GM18909 (cell line): ENCODE data around the gene WDR93.
"Not testable (repeated sequence)": the region's sequence is repeated elsewhere in the genome, so short reads cannot be mapped to it uniquely, and the experiment has no call there.

Source experiments
- ATAC-seq: cut with Tn5 transposase; IDR thresholded peaks from one replicate; pipeline ENCODE4 v1.9.1; 2021; ENCODE audit warnings: mild to moderate bottlenecking; ENCODE audit not compliant: unreplicated experiment, poor library complexity

The WDR93 gene

GRCh38 chr15:89680282-89680873, 10.2 kb upstream of the WDR93 start:
- ATAC-seq, result no peak

GRCh38 chr15:89681146-89681545, 9.5 kb upstream of the WDR93 start:
- ATAC-seq, result no peak

GRCh38 chr15:89685995-89686394, 4.6 kb upstream of the WDR93 start:
- no peak for ATAC-seq

GRCh38 chr15:89686522-89686921, 4.1 kb upstream of the WDR93 start:
- no peak for ATAC-seq

- ATAC-seq, result not testable (repeated sequence)
Measured at GRCh38 chr15:89689930-89690275, 708 bp upstream of the WDR93 start.

GRCh38 chr15:89693091-89693490, 2.5 kb downstream of the WDR93 start:
- no peak for ATAC-seq

- ATAC-seq, result no peak
Measured at GRCh38 chr15:89693696-89694095, 3.1 kb downstream of the WDR93 start.

GRCh38 chr15:89695198-89695597, 4.6 kb downstream of the WDR93 start:
- no peak for ATAC-seq

- no peak for ATAC-seq
Measured at GRCh38 chr15:89704411-89704810, 13.8 kb downstream of the WDR93 start.

GRCh38 chr15:89707577-89707976, 17.0 kb downstream of the WDR93 start:
- ATAC-seq, result no peak

GRCh38 chr15:89714775-89715174, 24.2 kb downstream of the WDR93 start:
- no peak for ATAC-seq

- no peak for ATAC-seq
Measured at GRCh38 chr15:89723031-89723430, 32.4 kb downstream of the WDR93 start.

GRCh38 chr15:89724621-89725020, 34.0 kb downstream of the WDR93 start:
- ATAC-seq, result no peak

GRCh38 chr15:89725064-89725463, 34.5 kb downstream of the WDR93 start:
- no peak for ATAC-seq

- ATAC-seq, result no peak
Measured at GRCh38 chr15:89728254-89728653, 37.6 kb downstream of the WDR93 start.

GRCh38 chr15:89731275-89731674, 40.7 kb downstream of the WDR93 start:
- ATAC-seq, result no peak

- ATAC-seq, result no peak
Measured at GRCh38 chr15:89732451-89733172, 42.0 kb downstream of the WDR93 start.

GRCh38 chr15:89735773-89736172, 45.2 kb downstream of the WDR93 start:
- ATAC-seq, result no peak

GRCh38 chr15:89740137-89740536, 49.5 kb downstream of the WDR93 start:
- ATAC-seq, result peak; percentile 68

- no peak for ATAC-seq
Measured at GRCh38 chr15:89743011-89743410, 52.4 kb downstream of the WDR93 start.

- ATAC-seq, result no peak
Measured at GRCh38 chr15:89743594-89743993, 53.0 kb downstream of the WDR93 start.

- no peak for ATAC-seq
Measured at GRCh38 chr15:89745131-89745530, 54.5 kb downstream of the WDR93 start.
